Mesodermal cell (in vitro differentiated cells): ENCODE data around the gene MACROD1.
A peak's percentile ranks its signal among the peaks of the same experiment; 100 is the strongest.

Source experiments
- H3K27ac ChIP-seq: 2 replicates; pipeline ENCODE4 v1.7.0; 2013; ENCODE audit warnings: mild to moderate bottlenecking, low read depth, low read length, moderate library complexity; ENCODE audit not compliant: severe bottlenecking
- H3K36me3 ChIP-seq: 2 replicates; pipeline ENCODE4 v1.7.1; 2013; ENCODE audit warnings: mild to moderate bottlenecking, low read length, moderate library complexity; ENCODE audit not compliant: control insufficient read depth, insufficient read depth
- H3K4me1 ChIP-seq: one replicate; pipeline ENCODE4 v1.7.1; 2013; ENCODE audit warnings: mild to moderate bottlenecking, low read length; ENCODE audit not compliant: insufficient read depth, control insufficient read depth, poor library complexity, severe bottlenecking
- H3K4me3 ChIP-seq: 2 replicates; pipeline ENCODE4 v1.7.0; 2013; ENCODE audit warnings: low read length, control low read depth, mild to moderate bottlenecking; ENCODE audit not compliant: insufficient read depth, poor library complexity, severe bottlenecking; ENCODE audit errors: extremely low read depth
- H3K9me3 ChIP-seq: 2 replicates; pipeline ENCODE4 v1.7.1; 2013; ENCODE audit warnings: mild to moderate bottlenecking, low read length, moderate library complexity; ENCODE audit not compliant: control insufficient read depth
- WGBS, 2 experiments: methylation state at CpG; one replicate each; pipeline ENCODE4 v1.1.5; 2013; ENCODE audit warnings: missing lambda C conversion rate in 2 of 2; ENCODE audit not compliant: insufficient coverage in 2 of 2; 5-methylcytosine and 5-hydroxymethylcytosine counted together

Gene MACROD1

GRCh38 chr11:64007629-64008282, 158.2 kb downstream of the MACROD1 start:
- no peak overlapping the region for H3K27ac ChIP-seq
- 5 to 8% methylated on average over 34 to 35 of the region's 40 CpGs for WGBS, 2 experiments

GRCh38 chr11:64007160-64007628, 158.7 kb downstream of the MACROD1 start:
- H3K36me3 ChIP-seq, result no peaks in the 10 kb centered on the region
- no peak overlapping the region for H3K27ac ChIP-seq
- H3K4me3 ChIP-seq, result peak overlapping the region; percentile 19
- 0 to 2% methylated on average over 12 to 26 of the region's 27 CpGs for WGBS, 2 experiments
- H3K4me1 ChIP-seq, result peaks cover 12% of the 10 kb centered on the region
- peaks cover 12% of the 10 kb centered on the region for H3K9me3 ChIP-seq

More at GRCh38 chr11:64007629-64008282, 158.2 kb downstream of the MACROD1 start:
- peaks cover 12% of the 10 kb centered on the region for H3K4me1 ChIP-seq
- peaks cover 12% of the 10 kb centered on the region for H3K9me3 ChIP-seq
- H3K36me3 ChIP-seq, result no peaks in the 10 kb centered on the region
- peak overlapping the region; percentile 19 for H3K4me3 ChIP-seq

GRCh38 chr11:64006398-64006797, 159.5 kb downstream of the MACROD1 start:
- WGBS, 2 experiments, result 75 to 92% methylated on average over 5 to 8 of the region's 12 CpGs
- H3K27ac ChIP-seq, result no peak overlapping the region
- H3K4me3 ChIP-seq, result no peak overlapping the region
- no peaks in the 10 kb centered on the region for H3K36me3 ChIP-seq
- peaks cover 12% of the 10 kb centered on the region for H3K9me3 ChIP-seq
- H3K4me1 ChIP-seq, result peaks cover 12% of the 10 kb centered on the region

- peaks cover 6% of the 10 kb centered on the region for H3K9me3 ChIP-seq
- no peaks in the 10 kb centered on the region for H3K36me3 ChIP-seq
- H3K27ac ChIP-seq, result no peak overlapping the region
- H3K4me1 ChIP-seq, result peaks cover 12% of the 10 kb centered on the region
- H3K4me3 ChIP-seq, result no peak overlapping the region
- WGBS, 2 experiments, result 91 to 96% methylated on average over 4 of the region's 4 CpGs
Measured at GRCh38 chr11:64005691-64006090, 160.2 kb downstream of the MACROD1 start.

GRCh38 chr11:64004590-64004984, 161.3 kb downstream of the MACROD1 start:
- 100% methylated on average over 1 of the region's 4 CpGs for WGBS, 2 experiments
- H3K36me3 ChIP-seq, result no peaks in the 10 kb centered on the region
- H3K4me1 ChIP-seq, result peaks cover 14% of the 10 kb centered on the region
- H3K27ac ChIP-seq, result no peak overlapping the region
- no peaks in the 10 kb centered on the region for H3K9me3 ChIP-seq
- H3K4me3 ChIP-seq, result no peak overlapping the region

GRCh38 chr11:64003807-64004589, 161.9 kb downstream of the MACROD1 start:
- Histone ChIP-seq H3K9me3 (no peaks in the 10 kb centered on the region), H3K36me3 (no peaks in the 10 kb centered on the region), H3K27ac (no peak overlapping the region), H3K4me1 (peaks cover 15% of the 10 kb centered on the region), H3K4me3 (no peak overlapping the region)
- 80 to 87% methylated on average over 15 to 20 of the region's 23 CpGs for WGBS, 2 experiments

- H3K9me3 ChIP-seq, result no peaks in the 10 kb centered on the region
- peaks cover 16% of the 10 kb centered on the region for H3K36me3 ChIP-seq
- H3K4me1 ChIP-seq, result peaks cover 11% of the 10 kb centered on the region
- H3K27ac ChIP-seq, result no peak overlapping the region
- no peak overlapping the region for H3K4me3 ChIP-seq
- WGBS, 2 experiments, result 90 to 91% methylated on average over 11 to 12 of the region's 23 CpGs
Measured at GRCh38 chr11:64001484-64002420, 164.2 kb downstream of the MACROD1 start.

- peaks cover 11% of the 10 kb centered on the region for H3K4me1 ChIP-seq
- H3K4me3 ChIP-seq, result no peak overlapping the region
- no peaks in the 10 kb centered on the region for H3K9me3 ChIP-seq
- H3K27ac ChIP-seq, result no peak overlapping the region
- 70 to 80% methylated on average over 48 to 59 of the region's 60 CpGs for WGBS, 2 experiments
- H3K36me3 ChIP-seq, result peaks cover 25% of the 10 kb centered on the region
Measured at GRCh38 chr11:64000740-64001483, 165.0 kb downstream of the MACROD1 start.

- no peaks in the 10 kb centered on the region for H3K9me3 ChIP-seq
- H3K4me1 ChIP-seq, result peaks cover 11% of the 10 kb centered on the region
- 3 to 4% methylated on average over 48 to 50 of the region's 67 CpGs for WGBS, 2 experiments
- H3K36me3 ChIP-seq, result peaks cover 29% of the 10 kb centered on the region
- peak overlapping the region; percentile 14 for H3K4me3 ChIP-seq
- H3K27ac ChIP-seq, result no peak overlapping the region
Measured at GRCh38 chr11:64000026-64000739, 165.7 kb downstream of the MACROD1 start.
